Measurements from ENCODE around the gene GRAMD1B. TPM values are rescaled to one million over a fixed set of nuclear protein-coding genes. Genes with fewer than 3 reads are reported as not detected.

Gene GRAMD1B
- total RNA-seq, 5 donors from 2014 or later (not counting 1 experiment from before 2014, with no cell fraction given), result 8.6 to 15.6 (median 10.5) TPM

DNA sequence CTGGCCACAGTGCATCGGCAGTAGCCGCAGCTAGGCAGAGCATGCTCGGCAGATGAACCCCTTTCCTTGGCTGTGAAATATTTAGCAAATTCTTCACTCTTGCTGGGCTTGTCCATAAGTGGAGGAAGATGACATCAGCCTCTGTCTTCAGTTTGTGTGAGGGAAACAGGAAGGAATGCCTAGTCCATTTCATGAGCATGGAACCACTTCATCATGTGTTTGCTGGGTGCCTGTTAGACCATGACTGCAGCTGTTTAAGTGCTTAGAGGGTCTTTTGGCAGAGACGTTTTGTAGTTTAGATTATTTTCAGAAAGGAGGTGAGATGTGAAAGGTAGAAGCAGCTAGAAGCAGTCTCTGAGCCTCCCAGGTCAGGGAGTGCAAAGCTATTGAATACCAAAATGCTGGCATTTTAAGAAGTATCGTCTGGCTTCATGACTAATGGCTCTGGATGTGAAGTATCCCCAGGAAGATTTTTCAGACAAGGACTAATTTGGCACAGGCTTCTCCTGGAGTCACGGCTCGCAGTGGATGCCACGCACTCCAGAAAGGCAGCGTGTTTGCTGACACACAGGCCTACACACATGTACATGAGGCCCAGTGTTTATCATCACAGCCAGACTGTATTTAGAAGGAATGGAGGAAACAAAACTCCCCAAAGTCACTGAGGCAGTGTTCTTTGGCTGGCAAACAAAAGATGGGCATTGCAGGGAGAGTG is 43.1 kb upstream of the GRAMD1B start:
- DNase-seq (no peak), ATAC-seq (replicated peaks in 1 of 4) (no peak)
- Histone ChIP-seq H3K27ac (ENCODE audit: low read length) (no peak overlapping the region), H3K4me3 (ENCODE audit: control insufficient read depth in 1 of 2, extremely low read depth in 1 of 2, low read length in 1 of 2) (no peak overlapping the region), H3K4me1 (ENCODE audit: control insufficient read depth in 1 of 2, extremely low read depth in 1 of 2, insufficient read depth in 2 of 2, low read length in 2 of 2) (peaks cover 0 to 8% of the 10 kb centered on the region in 2 experiments), H3K27me3 (replicated peaks in 1 of 2; ENCODE audit: control insufficient read depth in 2 of 2, extremely low read depth in 1 of 2, insufficient read depth in 2 of 2, low read length in 1 of 2) (no peaks in the 10 kb centered on the region), H3K36me3 (ENCODE audit: control insufficient read depth in 2 of 2, extremely low read depth in 1 of 2, insufficient read depth in 1 of 2, low read length in 1 of 2) (no peaks in the 10 kb centered on the region), H3K9me3 (no peaks in the 10 kb centered on the region)
- H3K36me3 Mint-ChIP-seq, result no peaks in the 10 kb centered on the region
- H3K4me1 Mint-ChIP-seq, result peaks cover 0 to 6% (median 5%) of the 10 kb centered on the region in 3 donors
- no peaks in the 10 kb centered on the region for H3K9me3 Mint-ChIP-seq
- 90% methylated on average over 6 of the region's 9 CpGs for WGBS (ENCODE audit: insufficient coverage)
- ChIA-PET CTCF (no interaction called here), POLR2A (interaction anchor here in 1 of 2 donors (0.5 kb wide), 1 partner anchor 171 kb away, joined by 6 read pairs; no protein-coding TSS in a partner anchor)
- H3K4me3 Mint-ChIP-seq, result no peak overlapping the region
- H3K27ac Mint-ChIP-seq, result no peak overlapping the region
- no peaks in the 10 kb centered on the region for H3K27me3 Mint-ChIP-seq

DNA sequence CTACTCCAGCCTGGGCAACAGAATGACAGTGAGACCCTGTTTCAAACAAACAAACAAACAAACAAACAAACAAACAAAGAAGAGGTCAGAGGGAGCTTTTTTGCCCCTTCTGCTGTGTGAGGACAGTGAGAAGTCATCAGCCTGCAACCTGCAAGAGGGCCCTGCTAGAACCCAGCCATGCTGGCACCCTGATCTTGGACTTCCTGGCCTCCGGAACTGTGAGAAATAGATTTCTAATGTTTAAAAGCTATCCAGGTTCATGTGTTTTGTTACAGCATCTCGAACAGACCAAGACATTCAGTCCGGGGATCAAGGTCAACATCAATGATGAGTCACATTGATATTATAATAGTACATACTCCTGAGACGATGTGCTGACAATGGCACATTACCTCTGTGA is 41.4 kb upstream of the GRAMD1B start:
- H3K27me3 Mint-ChIP-seq, result no peaks in the 10 kb centered on the region
- CTCF ChIA-PET, result interaction anchor here in 1 of 2 donors (0.6 kb wide), 2 partner anchors 33 to 54 kb away, joined by 3 to 5 read pairs; no protein-coding TSS in a partner anchor
- no peaks in the 10 kb centered on the region for H3K4me1 ChIP-seq (ENCODE audit: control insufficient read depth in 1 of 2, extremely low read depth in 1 of 2, insufficient read depth in 2 of 2, low read length in 2 of 2)

DNA sequence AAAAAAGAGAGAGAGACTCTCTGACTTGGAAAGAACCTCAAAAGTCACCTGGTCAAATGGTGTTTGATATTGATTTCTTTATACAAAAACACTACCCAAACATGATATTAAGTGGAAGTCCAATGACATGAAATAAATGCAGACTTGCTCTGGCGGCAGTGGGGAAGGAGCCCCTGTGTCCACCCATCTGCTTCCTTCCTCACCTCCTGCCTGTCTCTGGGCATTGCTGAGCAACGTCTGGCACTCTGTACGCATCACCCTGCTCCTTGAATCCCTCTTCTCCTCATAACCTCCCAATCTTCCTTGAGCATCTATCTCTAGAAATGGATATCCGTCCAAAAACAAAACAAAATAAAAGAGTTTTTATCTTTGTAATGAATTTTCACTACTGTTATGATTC is 39.9 kb upstream of the GRAMD1B start:
- WGBS (ENCODE audit: insufficient coverage), result no CpG with 5 or more reads among the region's 4 CpGs

More for the DNA sequence above, 41.4 kb upstream of the GRAMD1B start:
- H3K27ac Mint-ChIP-seq, result no peak overlapping the region
- H3K36me3 Mint-ChIP-seq, result no peaks in the 10 kb centered on the region
- ATAC-seq (replicated peaks in 1 of 4), result no peak
- H3K4me1 Mint-ChIP-seq, result no peaks in the 10 kb centered on the region
- no peak overlapping the region for H3K4me3 Mint-ChIP-seq
- POLR2A ChIA-PET, result no interaction called here
- H3K9me3 ChIP-seq, result no peaks in the 10 kb centered on the region
- no CpG with 5 or more reads among the region's 4 CpGs for WGBS (ENCODE audit: insufficient coverage)
- DNase-seq, result no peak
- H3K27ac ChIP-seq (ENCODE audit: low read length), result no peak overlapping the region
- H3K27me3 ChIP-seq (replicated peaks in 1 of 2; ENCODE audit: control insufficient read depth in 2 of 2, extremely low read depth in 1 of 2, insufficient read depth in 2 of 2, low read length in 1 of 2), result no peaks in the 10 kb centered on the region
- no peaks in the 10 kb centered on the region for H3K36me3 ChIP-seq (ENCODE audit: control insufficient read depth in 2 of 2, extremely low read depth in 1 of 2, insufficient read depth in 1 of 2, low read length in 1 of 2)
- H3K4me3 ChIP-seq (ENCODE audit: control insufficient read depth in 1 of 2, extremely low read depth in 1 of 2, low read length in 1 of 2), result no peak overlapping the region
- no peaks in the 10 kb centered on the region for H3K9me3 Mint-ChIP-seq

DNA sequence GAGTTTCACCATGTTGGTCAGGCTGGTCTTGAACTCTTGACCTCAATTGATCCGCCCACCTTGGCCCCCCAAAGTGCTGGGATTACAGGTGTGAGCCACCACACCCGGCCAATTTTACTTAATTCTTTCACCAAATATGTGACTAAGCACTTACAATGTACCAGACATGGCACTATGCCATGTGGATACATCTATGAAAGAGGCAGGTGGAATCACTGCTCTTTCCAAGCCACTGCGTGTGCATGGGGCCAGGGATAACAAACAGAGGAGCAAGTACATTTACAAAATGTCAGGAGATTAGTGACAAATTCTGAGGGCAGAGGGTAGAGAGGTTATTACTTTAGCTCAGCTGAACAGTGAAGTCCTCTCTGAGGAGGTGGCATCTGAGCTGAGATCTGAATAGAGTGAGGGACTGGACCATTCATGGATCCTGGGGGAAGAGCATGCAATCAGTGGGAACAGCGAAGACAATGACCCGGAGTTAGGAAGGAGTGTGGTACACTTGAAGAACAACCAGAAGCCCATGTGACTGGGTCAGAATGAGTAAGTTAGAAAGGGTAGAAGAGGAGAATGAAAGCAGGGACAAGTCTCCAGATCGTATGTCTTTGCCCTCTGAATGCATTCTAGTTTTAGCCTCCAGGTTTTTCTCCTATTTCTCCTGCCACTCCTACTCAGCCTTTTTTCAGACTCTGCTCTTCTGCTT is 38.3 kb upstream of the GRAMD1B start:
- H3K4me3 ChIP-seq (ENCODE audit: control insufficient read depth in 1 of 2, extremely low read depth in 1 of 2, low read length in 1 of 2), result no peak overlapping the region
- ATAC-seq (replicated peaks in 1 of 4), result no peak
- WGBS (ENCODE audit: insufficient coverage), result 84% methylated on average over 4 of the region's 6 CpGs
- H3K27me3 ChIP-seq (replicated peaks in 1 of 2; ENCODE audit: control insufficient read depth in 2 of 2, extremely low read depth in 1 of 2, insufficient read depth in 2 of 2, low read length in 1 of 2), result no peaks in the 10 kb centered on the region
- ChIA-PET CTCF (no interaction called here), POLR2A (no interaction called here)
- no peak overlapping the region for H3K27ac ChIP-seq (ENCODE audit: low read length)
- no peak for DNase-seq
- Mint-ChIP-seq H3K27me3 (no peaks in the 10 kb centered on the region), H3K4me3 (no peak overlapping the region), H3K27ac (no peak overlapping the region), H3K9me3 (no peaks in the 10 kb centered on the region), H3K4me1 (no peaks in the 10 kb centered on the region), H3K36me3 (no peaks in the 10 kb centered on the region)
- no peaks in the 10 kb centered on the region for H3K4me1 ChIP-seq (ENCODE audit: control insufficient read depth in 1 of 2, extremely low read depth in 1 of 2, insufficient read depth in 2 of 2, low read length in 2 of 2)
- no peaks in the 10 kb centered on the region for H3K9me3 ChIP-seq
- H3K36me3 ChIP-seq (ENCODE audit: control insufficient read depth in 2 of 2, extremely low read depth in 1 of 2, insufficient read depth in 1 of 2, low read length in 1 of 2), result no peaks in the 10 kb centered on the region

More for the DNA sequence above, 39.9 kb upstream of the GRAMD1B start:
- ChIA-PET CTCF (no interaction called here), POLR2A (no interaction called here)
- no peak for DNase-seq
- Histone ChIP-seq H3K4me3 (ENCODE audit: control insufficient read depth in 1 of 2, extremely low read depth in 1 of 2, low read length in 1 of 2) (no peak overlapping the region), H3K36me3 (ENCODE audit: control insufficient read depth in 2 of 2, extremely low read depth in 1 of 2, insufficient read depth in 1 of 2, low read length in 1 of 2) (no peaks in the 10 kb centered on the region), H3K27ac (ENCODE audit: low read length) (no peak overlapping the region), H3K4me1 (ENCODE audit: control insufficient read depth in 1 of 2, extremely low read depth in 1 of 2, insufficient read depth in 2 of 2, low read length in 2 of 2) (no peaks in the 10 kb centered on the region), H3K27me3 (replicated peaks in 1 of 2; ENCODE audit: control insufficient read depth in 2 of 2, extremely low read depth in 1 of 2, insufficient read depth in 2 of 2, low read length in 1 of 2) (no peaks in the 10 kb centered on the region), H3K9me3 (no peaks in the 10 kb centered on the region)
- H3K27me3 Mint-ChIP-seq, result no peaks in the 10 kb centered on the region
- H3K27ac Mint-ChIP-seq, result no peak overlapping the region
- H3K4me1 Mint-ChIP-seq, result no peaks in the 10 kb centered on the region
- no peaks in the 10 kb centered on the region for H3K9me3 Mint-ChIP-seq
- no peaks in the 10 kb centered on the region for H3K36me3 Mint-ChIP-seq
- H3K4me3 Mint-ChIP-seq, result no peak overlapping the region
- no peak for ATAC-seq (replicated peaks in 1 of 4)

DNA sequence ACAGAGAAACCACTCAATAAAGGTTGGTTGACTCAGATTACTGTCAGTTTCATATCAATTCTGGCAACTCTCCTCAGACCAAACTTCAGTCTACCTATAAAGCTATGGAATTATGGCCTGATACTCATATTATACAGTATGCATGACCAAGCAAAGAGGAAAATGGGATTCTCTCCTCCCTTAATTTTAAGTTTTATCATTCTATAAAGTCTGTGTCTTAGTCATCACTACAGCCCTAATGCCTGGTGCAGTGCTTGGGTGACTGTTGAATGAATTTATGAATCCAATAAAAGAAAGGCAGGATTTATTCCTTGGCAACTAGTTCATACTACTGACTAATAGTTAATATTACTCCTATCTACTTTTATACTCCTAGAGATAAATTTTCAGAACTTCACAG is 37.6 kb upstream of the GRAMD1B start:
- H3K27ac ChIP-seq (ENCODE audit: low read length), result no peak overlapping the region
- CTCF ChIA-PET, result no interaction called here

DNA sequence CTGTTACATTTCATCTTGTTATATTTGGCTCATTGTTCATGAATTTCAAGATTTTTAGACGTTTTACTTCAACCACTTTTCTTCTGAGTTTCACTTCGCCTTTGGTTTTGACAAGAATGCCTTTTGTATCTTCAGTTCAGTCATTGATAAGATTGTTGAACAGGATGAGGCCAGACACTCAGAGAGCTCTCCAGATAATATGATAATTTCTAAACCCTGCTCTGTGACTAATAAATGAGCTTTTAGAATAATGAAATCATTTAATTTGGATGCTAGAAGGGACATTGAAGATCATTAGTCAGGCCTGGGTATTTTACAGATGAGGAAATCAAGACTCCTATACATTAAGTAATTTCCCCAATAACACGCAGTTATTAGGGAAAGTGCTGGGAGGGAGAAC is 37.2 kb upstream of the GRAMD1B start:
- H3K27ac ChIP-seq (ENCODE audit: low read length), result no peak overlapping the region
- H3K27me3 ChIP-seq (replicated peaks in 1 of 2; ENCODE audit: control insufficient read depth in 2 of 2, extremely low read depth in 1 of 2, insufficient read depth in 2 of 2, low read length in 1 of 2), result no peaks in the 10 kb centered on the region
- no peaks in the 10 kb centered on the region for H3K9me3 ChIP-seq
- WGBS (ENCODE audit: insufficient coverage), result no CpG with 5 or more reads among the region's 3 CpGs
- H3K36me3 ChIP-seq (ENCODE audit: control insufficient read depth in 2 of 2, extremely low read depth in 1 of 2, insufficient read depth in 1 of 2, low read length in 1 of 2), result no peaks in the 10 kb centered on the region
- ATAC-seq (replicated peaks in 1 of 4) (no peak), DNase-seq (no peak)
- ChIA-PET CTCF (interaction anchor here in 1 of 2 donors (0.5 kb wide), 1 partner anchor 12 kb away, joined by 3 read pairs; no protein-coding TSS in a partner anchor), POLR2A (interaction anchor here in 1 of 2 donors (0.5 kb wide), 1 partner anchor 26 kb away, joined by 4 read pairs; no protein-coding TSS in a partner anchor)
- Mint-ChIP-seq H3K27me3 (no peaks in the 10 kb centered on the region), H3K4me3 (no peak overlapping the region), H3K36me3 (no peaks in the 10 kb centered on the region), H3K9me3 (no peaks in the 10 kb centered on the region), H3K4me1 (no peaks in the 10 kb centered on the region), H3K27ac (no peak overlapping the region)
- no peak overlapping the region for H3K4me3 ChIP-seq (ENCODE audit: control insufficient read depth in 1 of 2, extremely low read depth in 1 of 2, low read length in 1 of 2)
- no peaks in the 10 kb centered on the region for H3K4me1 ChIP-seq (ENCODE audit: control insufficient read depth in 1 of 2, extremely low read depth in 1 of 2, insufficient read depth in 2 of 2, low read length in 2 of 2)

More for the DNA sequence above, 37.6 kb upstream of the GRAMD1B start:
- no peaks in the 10 kb centered on the region for H3K27me3 ChIP-seq (replicated peaks in 1 of 2; ENCODE audit: control insufficient read depth in 2 of 2, extremely low read depth in 1 of 2, insufficient read depth in 2 of 2, low read length in 1 of 2)
- Mint-ChIP-seq H3K4me3 (no peak overlapping the region), H3K27me3 (no peaks in the 10 kb centered on the region), H3K27ac (no peak overlapping the region), H3K36me3 (no peaks in the 10 kb centered on the region), H3K9me3 (no peaks in the 10 kb centered on the region), H3K4me1 (no peaks in the 10 kb centered on the region)
- no peaks in the 10 kb centered on the region for H3K4me1 ChIP-seq (ENCODE audit: control insufficient read depth in 1 of 2, extremely low read depth in 1 of 2, insufficient read depth in 2 of 2, low read length in 2 of 2)
- ATAC-seq (replicated peaks in 1 of 4) (no peak), DNase-seq (no peak)
- POLR2A ChIA-PET, result interaction anchor here in 1 of 2 donors (0.5 kb wide), 1 partner anchor 25 kb away, joined by 4 read pairs; no protein-coding TSS in a partner anchor
- no peaks in the 10 kb centered on the region for H3K9me3 ChIP-seq
- no peak overlapping the region for H3K4me3 ChIP-seq (ENCODE audit: control insufficient read depth in 1 of 2, extremely low read depth in 1 of 2, low read length in 1 of 2)
- H3K36me3 ChIP-seq (ENCODE audit: control insufficient read depth in 2 of 2, extremely low read depth in 1 of 2, insufficient read depth in 1 of 2, low read length in 1 of 2), result no peaks in the 10 kb centered on the region

All from T-cell (primary cell).